MV-4-11 (cell line): Measurements from ENCODE around the gene ZNF699.
"Not testable (repeated sequence)": the region's sequence is repeated elsewhere in the genome, so short reads cannot be mapped to it uniquely, and the experiment has no call there.

ENCODE experiments used
- DNase-seq: peaks from one replicate; lab custom pipeline; 2025; lab: John Stamatoyannopoulos, UW

Gene ZNF699

GRCh38 chr19:9289231-9289884 is 20.3 kb downstream of the ZNF699 start:
- DNase-seq, result no peak

DNA sequence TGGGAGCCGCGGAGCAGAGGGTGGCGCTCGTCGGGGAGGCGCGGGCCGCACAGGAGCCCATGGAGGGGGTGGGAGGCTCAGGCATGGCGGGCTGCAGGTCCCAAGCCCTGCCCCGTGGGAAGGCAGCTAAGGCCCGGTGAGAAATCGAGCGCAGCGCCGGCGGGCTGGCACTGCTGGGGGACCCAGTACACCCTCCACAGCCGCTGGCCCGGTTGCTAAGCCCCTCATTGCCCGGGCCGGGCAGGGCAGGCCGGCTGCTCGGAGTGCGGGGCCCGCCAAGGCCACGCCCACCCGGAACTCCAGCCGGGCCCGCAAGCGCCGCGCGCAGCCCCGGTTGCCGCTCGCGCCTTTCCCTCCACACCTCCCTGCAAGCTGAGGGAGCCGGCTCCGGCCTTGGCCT is 26.2 kb downstream of the ZNF699 start:
- not testable (repeated sequence) for DNase-seq

GRCh38 chr19:9251236-9251635 is 58.4 kb downstream of the ZNF699 start:
- DNase-seq, result no peak

DNA sequence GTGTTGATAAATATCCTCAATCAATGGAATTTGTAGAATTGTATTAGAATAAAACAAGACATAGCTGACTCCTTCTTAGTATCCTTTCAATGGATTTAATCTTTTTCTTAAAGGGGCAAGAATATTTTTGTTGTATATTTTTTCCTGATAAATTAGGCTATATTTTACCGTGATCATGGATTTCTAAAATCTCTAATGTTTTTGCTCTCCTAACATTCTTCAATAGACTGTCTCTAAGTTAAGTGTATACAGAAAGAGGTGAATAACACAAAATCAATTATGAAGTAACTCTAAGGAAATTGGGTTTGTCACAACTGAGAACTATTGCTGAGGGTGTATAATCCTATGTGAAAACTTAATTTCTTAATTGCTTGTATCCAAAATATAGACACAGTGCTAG is 59.0 kb downstream of the ZNF699 start, which contains the start of gene OR7E24:
Gene OR7E24 (plus strand): TSS at position 301 of the 400 bp plus-strand sequence. CDS start 114 bp downstream, outside the sequence.
- DNase-seq, result no peak
